ENCODE results near the gene HSPA4.

DNA sequence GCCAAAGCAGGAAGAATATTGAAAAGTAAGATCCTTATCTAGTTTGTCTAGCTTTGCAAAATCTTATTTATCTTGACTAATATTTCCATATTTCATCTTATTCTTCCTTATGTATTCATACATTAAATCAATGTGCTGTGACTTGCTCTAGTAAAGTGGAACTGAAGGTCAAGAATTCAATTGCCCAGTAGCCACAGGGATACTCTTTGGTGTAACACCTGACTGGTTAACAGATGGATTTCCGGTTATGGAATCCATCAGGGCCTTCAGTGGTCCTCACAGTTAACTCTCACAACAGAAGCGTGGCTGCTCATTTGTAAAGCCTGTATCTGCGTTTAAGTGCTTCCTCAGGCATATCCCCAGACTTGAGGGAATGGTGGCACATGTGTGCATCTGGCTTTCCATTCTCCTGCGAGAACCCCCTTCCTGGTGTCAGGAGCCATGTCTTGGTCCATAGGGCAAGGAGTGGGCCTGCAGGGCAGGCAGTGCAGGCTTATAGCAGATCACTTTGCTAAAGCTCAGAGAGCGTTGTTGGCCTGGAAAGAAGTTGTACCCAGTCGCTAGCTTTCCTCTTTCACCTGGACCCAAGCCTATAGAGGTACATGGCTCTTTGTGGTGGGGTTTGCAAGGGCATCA lies 99.2 kb downstream of the HSPA4 start:
- TF ChIP-seq POLR2AphosphoS5 (IDR thresholded peaks at IDR 0.05) (no peak), EZH2 (IDR thresholded peaks at IDR 0.05; ENCODE audit: borderline replicate concordance, insufficient read depth, low read length, poor library complexity, severe bottlenecking) (no peak), EP300 (conservative IDR thresholded peaks at IDR 0.05; ENCODE audit: poor library complexity, severe bottlenecking) (no peak), TAF1 (IDR thresholded peaks at IDR 0.05; ENCODE audit: low read depth) (no peak), RAD21 (conservative IDR thresholded peaks at IDR 0.05) (no peak)
- TF ChIP-seq, protein P1, sequence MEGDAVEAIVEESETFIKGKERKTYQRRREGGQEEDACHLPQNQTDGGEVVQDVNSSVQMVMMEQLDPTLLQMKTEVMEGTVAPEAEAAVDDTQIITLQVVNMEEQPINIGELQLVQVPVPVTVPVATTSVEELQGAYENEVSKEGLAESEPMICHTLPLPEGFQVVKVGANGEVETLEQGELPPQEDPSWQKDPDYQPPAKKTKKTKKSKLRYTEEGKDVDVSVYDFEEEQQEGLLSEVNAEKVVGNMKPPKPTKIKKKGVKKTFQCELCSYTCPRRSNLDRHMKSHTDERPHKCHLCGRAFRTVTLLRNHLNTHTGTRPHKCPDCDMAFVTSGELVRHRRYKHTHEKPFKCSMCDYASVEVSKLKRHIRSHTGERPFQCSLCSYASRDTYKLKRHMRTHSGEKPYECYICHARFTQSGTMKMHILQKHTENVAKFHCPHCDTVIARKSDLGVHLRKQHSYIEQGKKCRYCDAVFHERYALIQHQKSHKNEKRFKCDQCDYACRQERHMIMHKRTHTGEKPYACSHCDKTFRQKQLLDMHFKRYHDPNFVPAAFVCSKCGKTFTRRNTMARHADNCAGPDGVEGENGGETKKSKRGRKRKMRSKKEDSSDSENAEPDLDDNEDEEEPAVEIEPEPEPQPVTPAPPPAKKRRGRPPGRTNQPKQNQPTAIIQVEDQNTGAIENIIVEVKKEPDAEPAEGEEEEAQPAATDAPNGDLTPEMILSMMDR (IDR thresholded peaks at IDR 0.05; ENCODE audit: poor library complexity, severe bottlenecking) = no peak
- TF ChIP-seq, protein P2, sequence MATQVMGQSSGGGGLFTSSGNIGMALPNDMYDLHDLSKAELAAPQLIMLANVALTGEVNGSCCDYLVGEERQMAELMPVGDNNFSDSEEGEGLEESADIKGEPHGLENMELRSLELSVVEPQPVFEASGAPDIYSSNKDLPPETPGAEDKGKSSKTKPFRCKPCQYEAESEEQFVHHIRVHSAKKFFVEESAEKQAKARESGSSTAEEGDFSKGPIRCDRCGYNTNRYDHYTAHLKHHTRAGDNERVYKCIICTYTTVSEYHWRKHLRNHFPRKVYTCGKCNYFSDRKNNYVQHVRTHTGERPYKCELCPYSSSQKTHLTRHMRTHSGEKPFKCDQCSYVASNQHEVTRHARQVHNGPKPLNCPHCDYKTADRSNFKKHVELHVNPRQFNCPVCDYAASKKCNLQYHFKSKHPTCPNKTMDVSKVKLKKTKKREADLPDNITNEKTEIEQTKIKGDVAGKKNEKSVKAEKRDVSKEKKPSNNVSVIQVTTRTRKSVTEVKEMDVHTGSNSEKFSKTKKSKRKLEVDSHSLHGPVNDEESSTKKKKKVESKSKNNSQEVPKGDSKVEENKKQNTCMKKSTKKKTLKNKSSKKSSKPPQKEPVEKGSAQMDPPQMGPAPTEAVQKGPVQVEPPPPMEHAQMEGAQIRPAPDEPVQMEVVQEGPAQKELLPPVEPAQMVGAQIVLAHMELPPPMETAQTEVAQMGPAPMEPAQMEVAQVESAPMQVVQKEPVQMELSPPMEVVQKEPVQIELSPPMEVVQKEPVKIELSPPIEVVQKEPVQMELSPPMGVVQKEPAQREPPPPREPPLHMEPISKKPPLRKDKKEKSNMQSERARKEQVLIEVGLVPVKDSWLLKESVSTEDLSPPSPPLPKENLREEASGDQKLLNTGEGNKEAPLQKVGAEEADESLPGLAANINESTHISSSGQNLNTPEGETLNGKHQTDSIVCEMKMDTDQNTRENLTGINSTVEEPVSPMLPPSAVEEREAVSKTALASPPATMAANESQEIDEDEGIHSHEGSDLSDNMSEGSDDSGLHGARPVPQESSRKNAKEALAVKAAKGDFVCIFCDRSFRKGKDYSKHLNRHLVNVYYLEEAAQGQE (IDR thresholded peaks at IDR 0.05; ENCODE audit: borderline replicate concordance) = no peak

Data from neural cell (in vitro differentiated cells).